NCI-H1092 treated with DMSO at 0.1 percent for 48 hours (cell line): Measurements from ENCODE around the gene ECE1.
"Not testable (repeated sequence)": the region's sequence is repeated elsewhere in the genome, so short reads cannot be mapped to it uniquely, and the experiment has no call there.

Source experiments
- DNase-seq: peaks from one replicate; lab custom pipeline; 2025; lab: John Stamatoyannopoulos, UW

The ECE1 gene

DNA sequence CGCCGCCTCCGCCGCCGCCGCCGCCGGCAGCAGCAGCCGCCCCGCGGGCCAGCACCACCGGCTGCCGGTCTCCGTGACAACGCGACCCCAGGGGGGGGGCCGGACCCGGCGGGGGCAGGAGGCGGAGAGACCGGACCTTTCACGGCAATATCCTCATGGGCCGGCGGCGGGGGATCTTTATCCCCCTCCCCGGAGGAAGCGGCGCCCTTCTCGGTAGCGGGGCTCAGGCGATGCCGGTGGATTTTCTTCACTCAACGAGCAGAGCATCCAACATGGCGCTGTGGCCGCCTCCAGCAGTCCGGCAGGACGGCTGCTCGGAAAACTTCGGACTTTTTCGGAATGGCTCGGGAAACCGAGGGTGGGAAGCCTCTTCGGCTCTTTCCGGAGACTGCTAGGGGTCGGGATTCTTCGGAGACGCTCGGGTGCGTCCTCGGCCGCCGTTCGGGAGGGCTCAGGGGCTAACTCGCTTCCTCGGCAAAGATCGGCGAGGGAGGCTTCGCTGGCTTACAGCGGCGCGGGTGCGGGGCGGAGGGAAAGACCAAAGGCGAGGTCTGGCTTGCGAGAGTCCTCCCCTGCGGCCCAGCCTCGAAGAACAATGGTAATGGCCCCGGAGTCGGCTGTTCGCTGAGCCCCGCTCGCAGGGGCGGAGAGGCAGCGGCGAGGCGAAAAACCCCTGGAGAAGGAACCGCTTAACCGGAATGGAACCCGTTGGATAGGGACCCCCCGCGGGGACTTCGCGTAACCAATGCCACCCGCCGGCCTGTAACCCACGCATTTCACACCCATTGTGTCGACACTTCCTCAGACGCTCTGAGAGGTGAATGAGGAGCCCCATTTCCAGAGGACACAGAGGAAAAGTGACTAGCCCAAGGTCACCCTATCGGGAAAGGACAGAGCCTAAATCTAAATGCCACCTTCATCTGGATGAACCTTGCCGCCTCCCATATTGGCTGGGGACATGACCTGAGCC lies 113.4 kb downstream of the ECE1 start, which contains the start of gene EIF4G3:
Gene EIF4G3, minus strand, starts transcription at position 312 of the 970 bp plus-strand sequence. CDS start 174,155 bp downstream, outside the sequence.
- peak; percentile 99 for DNase-seq

DNA sequence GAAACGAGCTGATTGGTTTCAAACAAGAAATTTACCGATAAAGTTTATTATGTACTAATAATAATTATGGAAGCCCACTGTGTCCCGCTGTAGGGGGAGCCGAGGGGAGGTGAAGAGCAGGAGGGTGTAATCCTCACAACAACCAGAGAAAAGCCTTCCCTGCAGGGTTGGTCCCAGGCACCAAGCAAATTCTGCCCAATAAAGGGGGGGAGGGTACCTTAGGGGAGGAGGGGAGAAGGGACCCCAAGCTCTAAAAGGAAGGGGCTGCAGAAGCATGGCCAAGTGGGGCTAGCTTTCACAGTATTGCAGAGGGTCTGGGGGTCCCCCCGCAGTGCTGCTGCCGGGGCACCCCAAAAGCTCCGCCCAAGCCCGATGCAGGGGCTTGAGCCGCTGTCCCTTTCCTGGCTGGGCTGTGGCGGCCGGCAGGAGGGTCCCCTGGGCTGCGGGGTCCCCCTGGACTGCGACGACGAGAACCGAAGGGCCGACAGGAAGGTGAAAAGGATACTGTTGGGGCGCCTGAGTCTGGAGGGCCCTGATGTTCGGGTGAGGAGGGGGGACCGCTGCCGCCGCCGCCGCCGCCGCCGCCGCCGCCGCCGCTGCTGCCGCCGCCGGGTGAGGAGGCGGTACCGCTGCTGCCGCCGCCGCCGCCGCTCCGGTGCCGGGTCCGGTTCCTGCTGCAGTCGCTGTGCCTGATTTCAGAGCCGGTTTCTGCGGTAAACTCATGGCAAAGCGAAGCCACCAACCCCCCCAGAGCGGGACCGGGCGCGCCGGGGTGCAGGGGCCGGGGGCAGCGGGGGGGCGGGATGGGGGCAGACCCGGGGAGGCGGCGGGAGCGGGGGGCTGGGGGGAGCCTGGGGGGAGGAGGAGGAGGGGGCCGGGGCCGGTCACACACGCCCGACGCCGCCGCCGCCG lies 114.3 kb downstream of the ECE1 start:
- DNase-seq, result peak; percentile 58

DNA sequence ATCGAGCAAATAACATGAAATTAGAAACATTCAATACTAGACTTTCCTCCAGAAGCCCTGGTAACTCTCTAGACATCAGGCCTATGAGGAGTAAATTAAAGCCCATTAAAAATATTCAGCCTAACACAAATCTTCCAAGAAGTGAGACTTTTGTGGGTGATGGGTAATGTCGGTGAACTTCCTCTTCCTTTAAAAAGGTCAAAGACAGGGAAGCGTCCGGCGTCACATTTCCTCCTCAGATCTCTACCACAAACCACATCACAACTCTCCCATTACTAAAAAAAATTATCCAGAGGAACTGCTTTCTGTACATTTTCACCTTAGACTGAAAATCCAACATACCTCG lies 115.0 kb downstream of the ECE1 start:
- no peak for DNase-seq

DNA sequence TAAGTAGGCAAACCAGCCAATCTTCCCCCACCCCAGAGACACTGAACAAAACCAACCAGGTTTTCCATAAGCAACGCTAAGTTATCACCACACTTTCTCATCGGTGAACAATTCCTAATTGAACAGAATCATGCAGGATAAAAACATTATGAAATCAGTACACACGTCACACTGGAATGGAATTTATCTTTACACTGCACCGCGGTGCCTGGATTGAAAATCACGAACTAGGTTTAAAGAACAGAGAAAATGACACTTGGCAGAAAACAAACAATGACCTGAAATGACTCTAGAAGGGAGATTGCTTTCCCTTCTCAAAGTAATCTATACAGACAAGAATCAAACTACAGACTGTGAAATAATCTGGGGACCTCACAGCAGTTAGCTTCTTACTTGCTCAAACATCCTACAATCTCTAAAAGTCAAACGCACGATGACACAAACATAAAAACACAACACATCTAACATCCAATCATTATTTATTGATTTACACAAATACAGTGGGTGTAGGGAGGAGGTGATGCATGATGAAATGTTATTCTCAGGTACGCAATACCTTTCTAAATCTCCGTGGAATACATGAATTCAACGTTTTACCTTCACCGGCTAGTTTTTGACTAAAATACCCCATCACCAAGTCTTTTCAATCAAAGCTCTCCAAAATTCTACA lies 115.5 kb downstream of the ECE1 start:
- no peak for DNase-seq

DNA sequence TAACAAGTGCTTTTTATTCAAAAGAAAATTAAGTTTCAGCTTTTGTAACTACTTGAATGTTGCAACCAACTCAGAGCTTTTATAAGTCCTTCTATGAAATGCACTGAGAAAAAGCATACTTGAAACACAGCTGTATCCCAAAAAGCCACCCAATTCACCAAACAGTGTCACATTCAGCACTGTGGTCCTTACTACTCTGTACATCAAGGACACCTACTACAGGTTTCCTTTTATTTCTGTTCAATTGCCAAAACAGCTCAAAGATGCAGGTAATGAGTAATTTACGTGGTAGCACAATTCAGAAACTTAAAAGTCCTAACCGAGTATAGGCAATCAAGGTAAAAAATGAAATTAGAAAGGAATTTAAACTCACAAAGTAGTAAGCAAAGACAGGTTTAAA lies 116.0 kb downstream of the ECE1 start:
- DNase-seq, result no peak

DNA sequence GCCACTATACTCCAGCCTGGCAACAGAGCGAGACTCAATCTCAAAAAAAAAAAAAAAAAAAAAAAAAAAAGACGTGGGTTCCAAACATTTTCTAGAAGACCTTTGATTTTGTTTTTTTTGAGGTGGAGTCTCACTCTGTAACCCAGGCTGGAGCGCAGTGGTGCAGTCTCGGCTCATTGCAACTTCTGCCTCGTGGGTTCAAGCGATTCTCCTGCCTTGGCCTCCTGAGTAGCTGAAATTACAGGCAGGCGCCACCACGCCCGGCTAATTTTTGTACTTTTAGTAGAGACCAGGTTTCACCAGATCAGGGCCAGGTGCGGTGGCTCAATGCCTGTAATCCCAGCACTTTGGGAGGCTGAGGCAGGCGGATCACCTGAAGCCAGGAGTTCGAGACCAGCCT lies 117.2 kb downstream of the ECE1 start:
- not testable (repeated sequence) for DNase-seq

DNA sequence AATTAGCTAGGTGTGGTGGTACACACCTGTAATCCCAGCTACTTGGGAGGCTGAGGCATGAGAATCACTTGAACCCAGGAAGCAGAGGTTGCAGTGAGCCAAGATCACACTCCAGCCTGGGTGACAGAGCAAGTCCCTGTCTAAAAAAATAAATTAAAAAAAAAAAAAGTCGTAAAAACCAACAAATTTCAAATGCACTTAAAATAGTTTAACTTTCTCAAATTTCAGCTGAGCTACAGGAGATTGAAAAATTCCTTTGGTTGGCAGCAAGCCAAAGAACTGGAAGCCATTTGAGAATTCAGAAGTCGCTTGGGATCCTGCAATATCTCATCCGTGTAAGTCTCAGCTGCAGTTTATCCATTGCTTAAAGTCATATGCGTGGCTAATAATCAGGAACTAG lies 119.4 kb downstream of the ECE1 start:
- DNase-seq, result not testable (repeated sequence)

DNA sequence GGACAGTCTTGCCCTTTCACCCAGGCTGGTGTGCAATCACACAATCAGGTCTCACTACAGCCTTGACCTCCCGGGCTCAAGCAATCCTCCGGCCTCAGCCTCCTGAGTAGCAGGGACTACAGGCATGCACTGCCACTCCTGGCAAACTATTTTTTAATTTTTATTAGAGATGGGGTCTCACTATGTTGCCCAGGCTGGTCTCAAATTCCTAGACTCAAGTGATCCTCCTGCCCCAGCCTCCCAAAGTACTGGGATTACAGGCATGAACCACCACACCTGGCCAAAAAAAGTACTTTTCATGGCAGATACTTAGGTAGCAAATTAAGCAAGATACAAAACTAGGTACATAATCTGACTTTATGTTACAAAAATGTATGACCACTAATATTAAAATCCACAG lies 121.8 kb downstream of the ECE1 start:
- DNase-seq, result no peak
